Stimulated activated CD4-positive, alpha-beta T cell treated with anti-CD3 and anti-CD28 coated beads, TNF-alpha, amount 100 ng/mL, for 1 hour (primary cell): ENCODE data around the gene VAV1.
"Not testable (repeated sequence)": the region's sequence is repeated elsewhere in the genome, so short reads cannot be mapped to it uniquely, and the experiment has no call there.

ENCODE experiments used
- DNase-seq, 3 donors: peaks; one replicate each; pipeline ENCODE4 v3.0.0-alpha.2; 2020; ENCODE audit warnings: low read depth in 3 of 3, low spot score in 1 of 3

VAV1 gene

GRCh38 chr19:6736917-6737283 lies 35.6 kb upstream of the VAV1 start:
- no peak for DNase-seq

GRCh38 chr19:6737284-6737872 lies 35.1 kb upstream of the VAV1 start, which contains the start of gene GPR108:
Gene GPR108 (minus strand): TSS chr19:6737580. CDS start chr19:6737576, 4 bp downstream.
- DNase-seq: peak; percentile 97 to 99 (median 98)

GRCh38 chr19:6737873-6738786 lies 34.4 kb upstream of the VAV1 start:
- peak; percentile 23 to 58 (median 57) for DNase-seq

GRCh38 chr19:6738787-6739389 lies 33.6 kb upstream of the VAV1 start:
- peak in 1 of 3 donors; percentile 24 for DNase-seq

GRCh38 chr19:6739390-6739882 lies 33.1 kb upstream of the VAV1 start, which contains the start of gene TRIP10:
Gene TRIP10 (plus strand): TSS chr19:6739680. CDS start chr19:6739762, 82 bp downstream.
- DNase-seq: peak; percentile 56 to 78 (median 77)

GRCh38 chr19:6739883-6740588 lies 32.5 kb upstream of the VAV1 start:
- DNase-seq: no peak

- DNase-seq: no peak
Observed at GRCh38 chr19:6740589-6741343, 31.7 kb upstream of the VAV1 start.

- no peak for DNase-seq
Observed at GRCh38 chr19:6743066-6743465, 29.4 kb upstream of the VAV1 start.

- DNase-seq: no peak
Observed at GRCh38 chr19:6743714-6744380, 28.7 kb upstream of the VAV1 start.

GRCh38 chr19:6744381-6745301 lies 27.9 kb upstream of the VAV1 start:
- no peak for DNase-seq

- DNase-seq: no peak
Observed at GRCh38 chr19:6745965-6746364, 26.5 kb upstream of the VAV1 start.

GRCh38 chr19:6748543-6748942 lies 24.0 kb upstream of the VAV1 start:
- not testable (repeated sequence) for DNase-seq

- DNase-seq: no peak
Observed at GRCh38 chr19:6750062-6750461, 22.4 kb upstream of the VAV1 start.

GRCh38 chr19:6751189-6751588 lies 21.3 kb upstream of the VAV1 start:
- no peak for DNase-seq

- no peak for DNase-seq
Observed at GRCh38 chr19:6752256-6753177, 20.0 kb upstream of the VAV1 start.

- DNase-seq: peak; percentile 46 to 76 (median 49)
Observed at GRCh38 chr19:6753178-6754031, 19.1 kb upstream of the VAV1 start.

GRCh38 chr19:6754136-6754535 lies 18.4 kb upstream of the VAV1 start:
- no peak for DNase-seq
